ENCODE measurements around the gene ZNF879. TPM values are rescaled to one million over a fixed set of nuclear protein-coding genes. Genes with fewer than 3 reads are reported as not detected.

ZNF879 gene
- total and polyA plus RNA-seq, 2 of the 13 experiments (the other 11 are each of a cell fraction or from before 2014, with no cell fraction given), result 0.83 to 2.8 TPM

DNA sequence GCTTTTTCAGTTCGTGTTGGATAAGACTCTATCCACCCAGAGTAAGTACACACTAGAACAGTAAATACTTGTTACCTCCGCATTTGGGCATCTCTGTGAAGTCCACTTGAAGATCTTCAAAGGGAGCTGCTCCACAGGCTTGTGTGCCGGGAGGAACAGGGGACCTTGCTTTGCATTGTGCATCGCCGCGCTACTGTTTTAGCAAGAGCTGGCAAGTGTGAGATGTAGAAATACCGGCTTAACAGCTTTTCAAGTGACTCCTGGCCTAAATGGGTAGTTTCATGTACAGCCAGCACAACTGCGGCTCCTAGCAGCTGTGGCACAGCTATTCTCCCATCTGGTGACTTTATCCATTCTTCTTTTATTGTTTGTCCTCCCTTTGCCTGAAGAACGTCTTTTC is 28.2 kb downstream of the ZNF879 start:
- Histone ChIP-seq H2AFZ (ENCODE audit: low read length) (no peak overlapping the region), H3K9me3 (ENCODE audit: low read length) (peaks cover 54% of the 10 kb centered on the region), H3K79me2 (ENCODE audit: insufficient read depth, low read length) (no peaks in the 10 kb centered on the region), H3K4me1 (ENCODE audit: insufficient read depth, low read length) (no peaks in the 10 kb centered on the region), H3K4me2 (ENCODE audit: low read depth, low read length) (no peak overlapping the region), H3K4me3 (replicated peaks in 1 of 3; ENCODE audit: insufficient read depth in 1 of 3, low read depth in 2 of 3, low read length in 3 of 3) (no peak overlapping the region), H3K9ac (ENCODE audit: insufficient read depth, low read depth, low read length) (no peak overlapping the region), H3K27ac (ENCODE audit: extremely low read length, insufficient read depth, low read length) (no peak overlapping the region), H4K20me1 (ENCODE audit: insufficient read depth, low read length) (no peaks in the 10 kb centered on the region), H3K27me3 (ENCODE audit: control insufficient read depth in 1 of 2, insufficient read depth in 2 of 2, low read length in 2 of 2) (no peaks in the 10 kb centered on the region; a peak in 1 of 5 replicates), H3K36me3 (replicated peaks in 1 of 2; ENCODE audit: control insufficient read depth in 1 of 2, insufficient read depth in 2 of 2, low read length in 2 of 2) (no peaks in the 10 kb centered on the region)
- 46% methylated on average over 9 of the region's 9 CpGs for WGBS (ENCODE audit: low lambda C conversion rate)
- no peak for DNase-seq (ENCODE audit: low spot score)
- no peak for FAIRE-seq
- BruUV-seq (replicated peaks), result no TSS peak
- intact Hi-C loops (cut with micrococcal nuclease; ENCODE audit: unreplicated experiment) (loop anchor here (5.0 kb wide), 1 partner anchor 311 kb away; no protein-coding TSS in a partner anchor), in situ Hi-C loops (cut with HindIII; ENCODE audit: extremely low pct_ligation_motif_present, low pct_unique_long_range_greater_than_20kb) (no loop called here)
- ChIA-PET POLR2A (no interaction called here), CTCF (ENCODE audit: low intra/inter-chr PET ratio, low total read pairs) (no interaction called here)
- ATAC-seq, result no peak
- TF ChIP-seq HES4 (CRISPR knock-in tag; IDR thresholded peaks at IDR 0.05; ENCODE audit: borderline replicate concordance), result no peak
- TF ChIP-seq NR0B2 (CRISPR knock-in tag; IDR thresholded peaks at IDR 0.05), result no peak
- TF ChIP-seq ZNF317 (CRISPR knock-in tag; IDR thresholded peaks at IDR 0.05), result no peak
- TF ChIP-seq ZNF577 (CRISPR knock-in tag; IDR thresholded peaks at IDR 0.05; ENCODE audit: borderline replicate concordance, low read depth), result no peak
- TF ChIP-seq POLR2AphosphoS5 (IDR thresholded peaks at IDR 0.05; ENCODE audit: low read depth, low read length), result no peak
- no peak for TF ChIP-seq HMG20A (CRISPR knock-in tag; IDR thresholded peaks at IDR 0.05; ENCODE audit: borderline replicate concordance)
- TF ChIP-seq SOX5 (CRISPR knock-in tag; IDR thresholded peaks at IDR 0.05; ENCODE audit: borderline replicate concordance), result no peak
- TF ChIP-seq, protein P1, sequence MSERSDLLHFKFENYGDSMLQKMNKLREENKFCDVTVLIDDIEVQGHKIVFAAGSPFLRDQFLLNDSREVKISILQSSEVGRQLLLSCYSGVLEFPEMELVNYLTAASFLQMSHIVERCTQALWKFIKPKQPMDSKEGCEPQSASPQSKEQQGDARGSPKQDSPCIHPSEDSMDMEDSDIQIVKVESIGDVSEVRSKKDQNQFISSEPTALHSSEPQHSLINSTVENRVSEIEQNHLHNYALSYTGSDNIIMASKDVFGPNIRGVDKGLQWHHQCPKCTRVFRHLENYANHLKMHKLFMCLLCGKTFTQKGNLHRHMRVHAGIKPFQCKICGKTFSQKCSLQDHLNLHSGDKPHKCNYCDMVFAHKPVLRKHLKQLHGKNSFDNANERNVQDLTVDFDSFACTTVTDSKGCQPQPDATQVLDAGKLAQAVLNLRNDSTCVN (CRISPR knock-in tag; IDR thresholded peaks at IDR 0.05; ENCODE audit: borderline replicate concordance), result no peak
- TF ChIP-seq GATAD1 (CRISPR knock-in tag; IDR thresholded peaks at IDR 0.05), result no peak
- TF ChIP-seq MAF1 (CRISPR knock-in tag; IDR thresholded peaks at IDR 0.05; ENCODE audit: borderline replicate concordance), result no peak
- no peak for TF ChIP-seq ZBTB20 (CRISPR knock-in tag; IDR thresholded peaks at IDR 0.05; ENCODE audit: borderline replicate concordance, low read depth)
- no peak for TF ChIP-seq ZIK1 (CRISPR knock-in tag; IDR thresholded peaks at IDR 0.05; ENCODE audit: borderline replicate concordance, low read depth)
- TF ChIP-seq ATF2 (CRISPR knock-in tag; IDR thresholded peaks at IDR 0.05), result no peak
- no peak for TF ChIP-seq PCBP1 (IDR thresholded peaks at IDR 0.05; ENCODE audit: borderline replicate concordance, low read depth, low read length)
